HCT116 (cell line): ENCODE data around the gene CXADR. TPM values are rescaled to one million over a fixed set of nuclear protein-coding genes. Genes with fewer than 3 reads are reported as not detected.
"Not testable (repeated sequence)": the region's sequence is repeated elsewhere in the genome, so short reads cannot be mapped to it uniquely, and the experiment has no call there.

Source experiments
- ATAC-seq: fragments of 200-7000 bp; cut with Tn5 transposase; 2 replicates; pipeline ENCODE4 v1.9.1; 2020; ENCODE audit warnings: mild to moderate bottlenecking, moderate library complexity
- BruUV-seq: library from RNA; stranded (reverse); fragments of 400-500 nt; replicated peaks from 2 replicates; lab custom pipeline; 2021; lab: Mats Ljungman, UMichigan
- CTCF ChIA-PET: fragments of 300-600 bp; sonication (Branson Sonifier 250); formaldehyde crosslinking; loops from one replicate; lab custom pipeline; 2021; ENCODE audit warnings: antibody characterized with exemption; lab: Charles Lee
- POLR2A ChIA-PET: fragments of 300-600, 350-600 bp; sonication (Branson Sonifier 250); formaldehyde crosslinking; loops from one replicate; lab custom pipeline; 2021; ENCODE audit warnings: antibody characterized with exemption; lab: Charles Lee
- RAD21 ChIA-PET, 2 experiments: fragments of 300-600 bp; sonication (Branson Sonifier 250); formaldehyde crosslinking; loops; one replicate each; lab custom pipeline; 2023; ENCODE audit warnings: low total read pairs in 2 of 2; ENCODE audit not compliant: uncharacterized antibody in 2 of 2, unreplicated experiment in 2 of 2, low non-redundant PET in 1 of 2; lab: Charles Lee
- DNase-seq: peaks from one replicate; pipeline ENCODE4 v3.0.0-alpha.2; 2010; ENCODE audit warnings: low read depth, low spot score
- H2AFZ ChIP-seq: fragments of 200-600 bp; shearing (Covaris generic), sonication (generic); 2 replicates; pipeline ENCODE4 v1.6.1; 2017; ENCODE audit warnings: low read depth, mixed run types, mixed read lengths, antibody characterized with exemption, low read length; ENCODE audit not compliant: poor library complexity, severe bottlenecking
- H3K27ac ChIP-seq: 2 replicates; pipeline ENCODE4 v1.5.1; 2012; ENCODE audit warnings: low read depth, low read length
- H3K27me3 ChIP-seq: fragments of 200-600 bp; sonication (generic); 2 replicates; pipeline ENCODE4 v1.6.1; 2016; ENCODE audit warnings: mixed run types, low read length, mixed read lengths; ENCODE audit not compliant: insufficient read depth
- H3K36me3 ChIP-seq, 2 experiments: fragments of 200-500 bp in 1 of 2; fragments of 200-600 bp in 1 of 2; sonication (Bioruptor generic) in 1 of 2; sonication (generic) in 1 of 2; 2 replicates each; pipeline versions ENCODE4 v1.5.1 to v1.6.1; 2014 to 2016; ENCODE audit warnings: low read length in 2 of 2, inconsistent platforms in 1 of 2, mixed read lengths in 1 of 2, mixed run types in 1 of 2; ENCODE audit not compliant: insufficient read depth in 2 of 2, control insufficient read depth in 1 of 2
- H3K4me1 ChIP-seq, 2 experiments: fragments of 200-600 bp in 1 of 2; sonication (generic) in 1 of 2; 2 replicates each; pipeline versions ENCODE4 v1.5.1 to v1.6.1; 2012 to 2017; ENCODE audit warnings: low read length in 2 of 2, inconsistent platforms in 1 of 2, mild to moderate bottlenecking in 1 of 2, mixed read lengths in 1 of 2, mixed run types in 1 of 2, moderate library complexity in 1 of 2; ENCODE audit not compliant: insufficient read depth in 2 of 2, control insufficient read depth in 1 of 2
- H3K4me2 ChIP-seq: fragments of 200-600 bp; sonication (generic); 2 replicates; pipeline ENCODE4 v1.6.1; 2017; ENCODE audit warnings: mixed run types, low read length, mixed read lengths
- H3K4me3 ChIP-seq, 2 experiments: fragments of 200-600 bp in 1 of 2; sonication (generic) in 1 of 2; replicated peaks in 1 of 2; 2 replicates each; pipeline ENCODE4 v1.5.1; 2011 to 2016; ENCODE audit warnings: low read length in 2 of 2, control low read depth in 1 of 2, low read depth in 1 of 2, mild to moderate bottlenecking in 1 of 2, mixed read lengths in 1 of 2, mixed run types in 1 of 2
- H3K79me2 ChIP-seq: fragments of 200-600 bp; sonication (generic); 2 replicates; pipeline ENCODE4 v1.6.1; 2017; ENCODE audit warnings: mild to moderate bottlenecking, mixed run types, low read length, moderate library complexity, mixed read lengths; ENCODE audit not compliant: insufficient read depth
- H3K9ac ChIP-seq: fragments of 200-600 bp; sonication (generic); 2 replicates; pipeline ENCODE4 v1.6.1; 2016; ENCODE audit warnings: low read length, mixed read lengths
- H3K9me2 ChIP-seq: fragments of 200-600 bp; sonication (generic), shearing (Covaris generic); 2 replicates; pipeline ENCODE4 v1.6.1; 2017; ENCODE audit warnings: mixed run types, mild to moderate bottlenecking, moderate library complexity; ENCODE audit not compliant: insufficient read depth
- H3K9me3 ChIP-seq, 2 experiments: fragments of 200-500 bp in 1 of 2; fragments of 200-600 bp in 1 of 2; sonication (Bioruptor generic) in 1 of 2; sonication (generic) in 1 of 2; 2 replicates each; pipeline ENCODE4 v1.6.1; 2014 to 2017; ENCODE audit warnings: low read length in 2 of 2, mixed read lengths in 2 of 2, inconsistent platforms in 1 of 2, low read depth in 1 of 2, mild to moderate bottlenecking in 1 of 2, mixed run types in 1 of 2, moderate library complexity in 1 of 2; ENCODE audit not compliant: control insufficient read depth in 1 of 2, insufficient read depth in 1 of 2
- H4K20me1 ChIP-seq: fragments of 200-600 bp; sonication (generic), shearing (Covaris generic); 2 replicates; pipeline ENCODE4 v1.6.1; 2017; ENCODE audit warnings: mixed run types, mild to moderate bottlenecking, moderate library complexity; ENCODE audit not compliant: insufficient read depth
- ATF3 ChIP-seq: IDR thresholded peaks from 2 replicates; pipeline ENCODE4 v1.6.1; 2012
- CBX3 ChIP-seq: IDR thresholded peaks from 2 replicates; pipeline ENCODE4 v1.6.1; 2012; ENCODE audit warnings: low read depth
- CEBPB ChIP-seq: IDR thresholded peaks from 2 replicates; pipeline ENCODE4 v1.6.1; 2012; ENCODE audit warnings: low read depth
- ELF1 ChIP-seq: IDR thresholded peaks from 2 replicates; pipeline ENCODE4 v1.6.1; 2012; ENCODE audit warnings: low read depth, borderline replicate concordance
- FOSL1 ChIP-seq: IDR thresholded peaks from 2 replicates; pipeline ENCODE4 v1.6.1; 2012; ENCODE audit warnings: low read depth
- MAX ChIP-seq: IDR thresholded peaks from 2 replicates; pipeline ENCODE4 v1.6.1; 2012
- POLR2A ChIP-seq: IDR thresholded peaks from 2 replicates; pipeline ENCODE4 v1.7.0; 2011; ENCODE audit warnings: borderline replicate concordance; ENCODE audit not compliant: insufficient read depth, insufficient read length; ENCODE audit errors: extremely low read depth
- POLR2AphosphoS5 ChIP-seq: IDR thresholded peaks from 2 replicates; pipeline ENCODE4 v1.6.1; 2011; ENCODE audit warnings: mild to moderate bottlenecking, low read depth, low read length, moderate library complexity
- SRF ChIP-seq: IDR thresholded peaks from 2 replicates; pipeline ENCODE4 v1.6.1; 2012; ENCODE audit warnings: low read depth
- TCF7L2 ChIP-seq: IDR thresholded peaks from 2 replicates; pipeline ENCODE4 v1.7.0; 2011; ENCODE audit warnings: borderline replicate concordance, inconsistent platforms; ENCODE audit not compliant: insufficient read depth, insufficient read length; ENCODE audit errors: extremely low read depth
- YY1 ChIP-seq: IDR thresholded peaks from 2 replicates; pipeline ENCODE4 v1.6.1; 2011; ENCODE audit warnings: low read length, low read depth, moderate library complexity, mild to moderate bottlenecking; ENCODE audit not compliant: insufficient replicate concordance; ENCODE audit errors: extremely low read depth
- ZFX ChIP-seq: fragments of 450-650 bp; IDR thresholded peaks from 2 replicates; pipeline ENCODE4 v1.6.1; 2017
- ZNF274 ChIP-seq: fragments of 200-500 bp; sonication (Bioruptor generic); IDR thresholded peaks from 2 replicates; pipeline ENCODE4 v1.6.1; 2014; ENCODE audit warnings: mild to moderate bottlenecking, low read depth, low read length, inconsistent platforms
- intact Hi-C: fragments of 100-400 bp; cut with micrococcal nuclease; formaldehyde crosslinking; loops from 2 replicates; pipeline ENCODE4 v1.10.0; 2022
- total RNA-seq: library from RNA; stranded (reverse); gene quantifications from one replicate; pipeline ENCODE4 v1.2.1, GENCODE V29; 2021; ENCODE audit not compliant: unreplicated experiment

The CXADR gene
- total RNA-seq, 1 experiment from 2014 or later = 21.6 TPM

GRCh38 chr21:17523007-17523451 lies 10.2 kb downstream of the CXADR start:
- Histone ChIP-seq H3K9ac (no peak overlapping the region), H3K9me2 (no peaks in the 10 kb centered on the region), H3K27ac (no peak overlapping the region), H3K4me2 (no peak overlapping the region), H3K36me3 (no peaks in the 10 kb centered on the region), H3K9me3 (no peaks in the 10 kb centered on the region), H3K27me3 (no peaks in the 10 kb centered on the region), H3K4me1 (peaks cover 3 to 5% of the 10 kb centered on the region in 2 experiments; a peak in 1 of 4 replicates), H3K79me2 (peaks cover 14% of the 10 kb centered on the region), H2AFZ (no peak overlapping the region), H3K4me3 (no peak overlapping the region), H4K20me1 (no peaks in the 10 kb centered on the region)
- BruUV-seq = no TSS peak
- no peak for TF ChIP-seq POLR2AphosphoS5
- no peak for TF ChIP-seq YY1
- TF ChIP-seq SRF = no peak
- TF ChIP-seq ZNF274 = no peak
- no peak for TF ChIP-seq ZFX
- TF ChIP-seq MAX = no peak
- TF ChIP-seq ELF1 = no peak
- TF ChIP-seq FOSL1 = no peak
- TF ChIP-seq POLR2A = no peak
- no peak for TF ChIP-seq CEBPB
- no peak for TF ChIP-seq TCF7L2
- no peak for TF ChIP-seq ATF3
- TF ChIP-seq CBX3 = no peak
- ChIA-PET CTCF (no interaction called here), RAD21 (no interaction called here), POLR2A (no interaction called here)
- DNase-seq = no peak
- intact Hi-C loops = no loop called here
- no peak for ATAC-seq

GRCh38 chr21:17523979-17524494 lies 11.2 kb downstream of the CXADR start:
- H3K4me3 ChIP-seq, H3K27ac ChIP-seq, H2AFZ ChIP-seq, ATAC-seq, RAD21 ChIA-PET, H3K4me2 ChIP-seq, H3K9me2 ChIP-seq, intact Hi-C loops, POLR2A ChIA-PET, H4K20me1 ChIP-seq, H3K9me3 ChIP-seq, BruUV-seq, H3K9ac ChIP-seq, H3K27me3 ChIP-seq, H3K4me1 ChIP-seq, DNase-seq, H3K36me3 ChIP-seq, CTCF ChIA-PET: not testable (repeated sequence)
- peaks cover 14% of the 10 kb centered on the region for H3K79me2 ChIP-seq
